WI38 (cell line): Measurements from ENCODE around the gene ZDHHC22.

Source experiments
- H3K4me3 ChIP-seq: 2 replicates; pipeline ENCODE4 v1.5.1; 2011; ENCODE audit warnings: low read depth, mild to moderate bottlenecking, control low read depth, low read length
- CTCF ChIP-seq: IDR thresholded peaks from 2 replicates; pipeline ENCODE4 v1.5.1; 2012; ENCODE audit warnings: low read depth, mild to moderate bottlenecking, control low read depth, low read length

Gene ZDHHC22

DNA sequence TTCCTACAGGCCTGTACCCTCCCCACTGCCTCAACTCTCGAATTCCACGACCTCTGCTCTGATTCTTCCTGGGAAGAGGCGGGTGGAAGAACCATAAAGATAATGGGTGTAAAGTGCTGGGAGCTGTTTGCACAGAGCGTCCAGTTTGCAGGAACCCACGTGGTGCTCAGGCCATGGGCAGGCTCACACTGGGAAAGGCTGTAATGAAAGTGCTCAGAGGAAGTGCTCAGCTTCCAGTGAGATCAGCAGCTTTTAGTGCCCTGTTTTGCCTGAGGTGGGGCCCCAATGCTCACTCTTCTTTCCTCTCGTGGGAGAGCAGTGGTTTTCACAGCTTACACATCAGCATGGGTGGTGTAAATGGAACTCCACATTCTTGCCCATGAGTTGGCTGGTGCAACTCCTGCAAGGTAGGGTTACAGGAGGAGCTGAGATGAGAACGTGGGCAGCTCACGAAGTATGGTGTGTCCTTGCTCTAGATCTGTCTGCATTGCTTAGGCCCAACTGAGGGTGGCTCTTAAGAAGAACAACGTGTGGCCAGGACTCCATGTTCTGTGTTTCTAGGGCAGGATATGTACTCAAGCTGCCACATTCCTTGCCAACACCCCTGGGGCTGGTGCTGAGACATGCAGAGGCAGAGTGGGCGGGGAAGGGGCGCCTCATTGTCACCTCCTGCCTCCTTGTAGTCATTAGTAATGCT, 43.0 kb upstream of the ZDHHC22 start:
- no peak for TF ChIP-seq CTCF
- no peak overlapping the region for H3K4me3 ChIP-seq

DNA sequence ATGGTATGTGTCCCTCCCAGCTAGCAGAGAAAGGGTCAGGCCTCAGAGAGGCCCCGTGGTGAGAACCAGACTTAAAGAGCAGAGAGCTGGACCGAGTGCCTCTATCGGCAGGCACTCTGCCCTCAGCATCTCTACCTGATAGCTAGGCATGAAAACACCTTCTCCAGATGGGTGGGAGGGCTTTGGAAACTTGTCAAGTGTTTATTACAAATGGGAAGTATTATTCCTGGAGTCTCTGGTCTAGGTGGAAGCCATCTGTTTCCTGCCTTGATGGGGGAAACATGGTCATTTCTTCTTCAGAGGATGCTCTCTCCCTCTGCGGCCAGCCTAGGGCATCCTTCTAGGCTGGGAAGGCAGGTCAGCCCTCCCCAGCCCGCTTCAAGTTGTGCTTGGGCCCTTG, 42.3 kb upstream of the ZDHHC22 start:
- no peak overlapping the region for H3K4me3 ChIP-seq

GRCh38 chr14:77181603-77182437, 40.2 kb upstream of the ZDHHC22 start, which contains the start of gene TMEM63C:
TSS of gene TMEM63C (plus strand) at chr14:77181798. CDS start at chr14:77218814, 37,016 bp downstream.
- no peak for TF ChIP-seq CTCF
- no peak within 1 kb of the TSS for H3K4me3 ChIP-seq

More for the DNA sequence above, 42.3 kb upstream of the ZDHHC22 start:
- TF ChIP-seq CTCF = no peak

- no peak for TF ChIP-seq CTCF
- no peak overlapping the region for H3K4me3 ChIP-seq
Observed at GRCh38 chr14:77180726-77181602, 39.4 kb upstream of the ZDHHC22 start.

GRCh38 chr14:77178656-77179055, 37.1 kb upstream of the ZDHHC22 start:
- H3K4me3 ChIP-seq = no peak overlapping the region
- no peak for TF ChIP-seq CTCF

- TF ChIP-seq CTCF = no peak
- H3K4me3 ChIP-seq = no peak overlapping the region
Observed at GRCh38 chr14:77177702-77178101, 36.1 kb upstream of the ZDHHC22 start.
